HFFc6 (cell line): Measurements from ENCODE around the gene PAOX. TPM values are rescaled to one million over a fixed set of nuclear protein-coding genes. Genes with fewer than 3 reads are reported as not detected.

Experiments used
- DNase-seq: peaks from one replicate; pipeline ENCODE4 v3.0.0-alpha.2; 2018
- H3K27ac Mint-ChIP-seq: 2 replicates; pipeline ENCODE4 v1.8.0; 2020; ENCODE audit warnings: mild to moderate bottlenecking, mixed read lengths
- H3K27me3 Mint-ChIP-seq: 2 replicates; pipeline ENCODE4 v1.8.0; 2021; ENCODE audit warnings: mild to moderate bottlenecking, moderate library complexity, mixed read lengths; ENCODE audit not compliant: insufficient read depth
- H3K36me3 Mint-ChIP-seq: 2 replicates; pipeline ENCODE4 v1.8.0; 2021; ENCODE audit warnings: low read depth, mixed read lengths
- H3K4me1 Mint-ChIP-seq: 2 replicates; pipeline ENCODE4 v1.8.0; 2020; ENCODE audit warnings: low read depth, mixed read lengths
- H3K4me3 Mint-ChIP-seq: 2 replicates; pipeline ENCODE4 v1.8.0; 2020; ENCODE audit warnings: mild to moderate bottlenecking, moderate library complexity, mixed read lengths
- H3K9me3 Mint-ChIP-seq: 2 replicates; pipeline ENCODE4 v1.8.0; 2020; ENCODE audit warnings: mild to moderate bottlenecking, mixed read lengths
- CTCF ChIP-seq: fragments of 200-600 bp; sonication (generic); IDR thresholded peaks from 2 replicates; pipeline ENCODE4 v1.5.0; 2021; ENCODE audit warnings: antibody characterized with exemption, mild to moderate bottlenecking
- total RNA-seq, 6 experiments: library from RNA; stranded (reverse); fragmentation: NEBNext Ultra II Directional; extraction: Animal tissue kit (Norgen Biotek cat#: 25700); gene quantifications; 2 replicates in 1 of 6; 3 replicates in 5 of 6; pipeline ENCODE4 v1.2.3, GENCODE V29; 2021

PAOX gene
- total RNA-seq, 6 experiments from 2014 or later, result 2.4 to 4.9 (median 3.6) TPM

- Mint-ChIP-seq H3K36me3 (peaks cover 39% of the 10 kb centered on the region), H3K4me3 (no peak overlapping the region), H3K27me3 (no peaks in the 10 kb centered on the region)
Observed at GRCh38 chr10:133401500-133401899, 22.4 kb downstream of the PAOX start.

GRCh38 chr10:133401981-133402725 lies 23.1 kb downstream of the PAOX start:
- TF ChIP-seq CTCF, result no peak
- Mint-ChIP-seq H3K4me3 (no peak overlapping the region), H3K27me3 (no peaks in the 10 kb centered on the region)

More at GRCh38 chr10:133401500-133401899, 22.4 kb downstream of the PAOX start:
- no peak for DNase-seq
- TF ChIP-seq CTCF, result 0 out of 2 replicates have a peak, but pooled peaks have one; percentile 8
- no peaks in the 10 kb centered on the region for H3K9me3 Mint-ChIP-seq
- no peak overlapping the region; the same call in 1 of the 2 replicates for H3K27ac Mint-ChIP-seq
- H3K4me1 Mint-ChIP-seq, result peaks cover 31% of the 10 kb centered on the region

DNA sequence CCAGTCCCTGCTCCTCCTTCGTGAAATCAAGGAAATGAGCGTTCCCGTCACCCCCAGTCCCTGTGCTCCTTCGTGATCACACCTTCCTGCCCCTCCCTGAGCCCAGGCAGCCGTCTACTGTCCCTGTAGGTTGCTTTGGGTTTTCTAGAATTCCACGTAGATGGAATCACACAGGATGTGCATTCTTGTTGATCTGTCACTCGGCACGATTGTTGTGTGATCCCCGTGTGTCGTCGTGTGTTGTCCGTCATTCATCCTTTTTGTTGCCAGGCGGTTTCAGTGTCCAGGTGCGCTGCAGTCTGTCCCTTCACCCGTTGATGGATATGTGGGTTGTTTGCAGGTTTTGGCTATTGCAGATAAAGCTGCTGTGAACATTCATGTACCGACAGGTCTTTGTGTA lies 24.3 kb downstream of the PAOX start:
- Mint-ChIP-seq H3K27ac (no peak overlapping the region), H3K27me3 (no peaks in the 10 kb centered on the region; the same call in 1 of the 2 replicates), H3K9me3 (no peaks in the 10 kb centered on the region), H3K4me3 (no peak overlapping the region), H3K4me1 (peaks cover 30% of the 10 kb centered on the region), H3K36me3 (peaks cover 37% of the 10 kb centered on the region)
- no peak for TF ChIP-seq CTCF
- no peak for DNase-seq

More at GRCh38 chr10:133401981-133402725, 23.1 kb downstream of the PAOX start:
- H3K4me1 Mint-ChIP-seq, result peaks cover 31% of the 10 kb centered on the region
- peaks cover 39% of the 10 kb centered on the region for H3K36me3 Mint-ChIP-seq
- H3K27ac Mint-ChIP-seq, result peak overlapping the region; percentile 10; the same call in 1 of the 2 replicates
- no peaks in the 10 kb centered on the region for H3K9me3 Mint-ChIP-seq
- no peak for DNase-seq

DNA sequence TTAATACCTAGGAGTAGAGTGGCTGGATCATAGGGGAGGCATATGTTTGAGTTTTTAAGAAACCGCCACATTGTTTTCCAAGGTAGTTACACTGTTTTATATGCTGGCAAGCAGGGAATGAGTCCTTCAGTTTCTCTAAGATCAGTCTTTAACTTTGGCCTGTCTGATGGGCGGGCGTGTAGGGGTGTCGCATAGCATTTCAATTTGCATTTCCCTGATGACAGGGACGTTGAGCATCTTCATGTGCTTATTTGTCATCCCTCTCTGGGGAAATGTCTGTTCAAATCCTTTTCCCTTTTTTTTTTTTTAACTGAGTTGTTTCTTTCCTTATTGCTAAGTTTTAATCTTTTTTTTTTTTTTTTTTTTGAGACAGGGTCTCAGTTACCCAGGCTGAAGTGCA lies 24.7 kb downstream of the PAOX start:
- no peak overlapping the region for H3K27ac Mint-ChIP-seq
- no peaks in the 10 kb centered on the region for H3K9me3 Mint-ChIP-seq
- TF ChIP-seq CTCF, result no peak
- no peaks in the 10 kb centered on the region; the same call in 1 of the 2 replicates for H3K27me3 Mint-ChIP-seq
- H3K4me1 Mint-ChIP-seq, result peaks cover 30% of the 10 kb centered on the region
- H3K36me3 Mint-ChIP-seq, result peaks cover 41% of the 10 kb centered on the region
- H3K4me3 Mint-ChIP-seq, result no peak overlapping the region
- no peak for DNase-seq

DNA sequence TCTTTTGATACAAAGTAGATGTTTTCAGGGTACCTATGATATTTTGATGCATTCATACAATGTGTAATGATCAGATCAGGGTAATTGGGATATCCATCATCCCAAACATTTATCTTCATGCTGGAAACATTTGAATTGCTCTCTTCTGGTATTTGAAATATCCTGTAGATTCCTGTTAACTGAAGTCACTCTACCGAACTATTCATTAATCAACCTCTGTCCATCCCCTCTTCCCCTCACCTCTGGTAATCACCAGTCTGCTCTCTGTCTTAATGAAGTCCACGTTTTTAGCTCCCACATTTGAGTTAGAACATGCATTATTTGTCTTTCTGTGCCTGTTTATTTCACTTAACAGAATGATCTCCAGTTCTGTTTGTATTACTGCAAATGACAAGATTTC lies 26.2 kb downstream of the PAOX start:
- H3K27me3 Mint-ChIP-seq, result no peaks in the 10 kb centered on the region; the same call in 1 of the 2 replicates
- peak; percentile 18 for DNase-seq
- H3K36me3 Mint-ChIP-seq, result peaks cover 56% of the 10 kb centered on the region
- H3K4me3 Mint-ChIP-seq, result peak overlapping the region; percentile 38
- H3K27ac Mint-ChIP-seq, result peak overlapping the region; percentile 59
- peaks cover 2% of the 10 kb centered on the region for H3K9me3 Mint-ChIP-seq
- TF ChIP-seq CTCF, result no peak
- H3K4me1 Mint-ChIP-seq, result peaks cover 30% of the 10 kb centered on the region
